D721Med (cell line): ENCODE data around the gene PAK1.
"Not testable (repeated sequence)": the region's sequence is repeated elsewhere in the genome, so short reads cannot be mapped to it uniquely, and the experiment has no call there.

ENCODE experiments used
- DNase-seq: peaks from one replicate; pipeline ENCODE4 v3.0.0; 2011; ENCODE audit warnings: low spot score; ENCODE audit not compliant: insufficient read length
- FAIRE-seq: peaks from 2 replicates; lab custom pipeline; 2011; peaks lifted over from hg19 to GRCh38; lab: Jason Lieb, UNC
- CTCF ChIP-seq: IDR thresholded peaks from 2 replicates; pipeline ENCODE4 v1.5.1; 2012; ENCODE audit warnings: mild to moderate bottlenecking, control low read depth; ENCODE audit not compliant: insufficient read depth; ENCODE audit errors: missing control alignments

Gene PAK1

GRCh38 chr11:77387701-77388100 is 86.2 kb downstream of the PAK1 start:
- FAIRE-seq, result no peak

GRCh38 chr11:77386178-77386577 is 87.7 kb downstream of the PAK1 start:
- no peak for TF ChIP-seq CTCF
- DNase-seq (no peak), FAIRE-seq (no peak)

More at GRCh38 chr11:77387701-77388100, 86.2 kb downstream of the PAK1 start:
- no peak for TF ChIP-seq CTCF
- no peak for DNase-seq

GRCh38 chr11:77385255-77385771 is 88.6 kb downstream of the PAK1 start:
- FAIRE-seq, DNase-seq: not testable (repeated sequence)

GRCh38 chr11:77384571-77384970 is 89.3 kb downstream of the PAK1 start:
- no peak for TF ChIP-seq CTCF
- no peak for FAIRE-seq
- no peak for DNase-seq

- not testable (repeated sequence) for FAIRE-seq
Measured at GRCh38 chr11:77383349-77383748, 90.5 kb downstream of the PAK1 start.

GRCh38 chr11:77381729-77382665 is 91.9 kb downstream of the PAK1 start:
- FAIRE-seq (no peak), DNase-seq (no peak)
- TF ChIP-seq CTCF, result no peak

More at GRCh38 chr11:77383349-77383748, 90.5 kb downstream of the PAK1 start:
- DNase-seq, result not testable (repeated sequence)

GRCh38 chr11:77379934-77380333 is 94.0 kb downstream of the PAK1 start:
- TF ChIP-seq CTCF, result no peak
- no peak for FAIRE-seq
- DNase-seq, result no peak

GRCh38 chr11:77379253-77379652 is 94.6 kb downstream of the PAK1 start:
- TF ChIP-seq CTCF, result no peak
- FAIRE-seq (no peak), DNase-seq (no peak)
